HepG2 (cell line): ENCODE measurements around the gene ZDHHC16. TPM values are rescaled to one million over a fixed set of nuclear protein-coding genes. Genes with fewer than 3 reads are reported as not detected.
"Not testable (repeated sequence)": the region's sequence is repeated elsewhere in the genome, so short reads cannot be mapped to it uniquely, and the experiment has no call there.

ENCODE experiments used
- ATAC-seq: fragments of 200-7000 bp; cut with Tn5 transposase; 3 replicates; pipeline ENCODE4 v1.9.1; 2020; ENCODE audit warnings: mild to moderate bottlenecking, moderate library complexity
- BruUV-seq: library from RNA; stranded (reverse); fragments of 400-500 nt; replicated peaks from 2 replicates; lab custom pipeline; 2021; lab: Mats Ljungman, UMichigan
- CTCF ChIA-PET: fragments of 300-600 bp; formaldehyde crosslinking; extraction: SDS; loops from one replicate; lab custom pipeline; 2021; ENCODE audit warnings: low total read pairs, inconsistent platforms, low intra/inter-chr PET ratio; lab: Yijun Ruan, JAX
- POLR2A ChIA-PET: fragments of 350-600 bp; sonication (Branson Sonifier 250); formaldehyde crosslinking; loops from one replicate; lab custom pipeline; 2020; ENCODE audit warnings: antibody characterized with exemption, inconsistent platforms; lab: Yijun Ruan, JAX
- DNase-seq: peaks from one replicate; pipeline ENCODE4 v3.0.0-alpha.2; 2015; ENCODE audit warnings: low spot score
- FAIRE-seq: peaks from 3 replicates; lab custom pipeline; 2011; peaks lifted over from hg19 to GRCh38; lab: Jason Lieb, UNC
- H2AFZ ChIP-seq: one replicate; pipeline ENCODE4 v1.6.1; 2011; ENCODE audit warnings: low read length, inconsistent platforms
- H3K27ac ChIP-seq: fragments of 300-600 bp; 3 replicates; pipeline ENCODE4 v1.8.0; 2011; ENCODE audit warnings: mixed run types, mild to moderate bottlenecking, mixed read lengths, low read length, inconsistent platforms; ENCODE audit not compliant: insufficient read depth; ENCODE audit errors: extremely low read length
- H3K27me3 ChIP-seq, 2 experiments: fragments of 200-600 bp in 1 of 2; 2 replicates in 1 of 2; 3 replicates in 1 of 2; pipeline versions ENCODE4 v1.6.0 to v1.8.0; 2011; ENCODE audit warnings: low read length in 2 of 2, mild to moderate bottlenecking in 2 of 2, moderate library complexity in 2 of 2, inconsistent platforms in 1 of 2; ENCODE audit not compliant: insufficient read depth in 2 of 2, control insufficient read depth in 1 of 2
- H3K36me3 ChIP-seq, 2 experiments: fragments of 200-600 bp in 1 of 2; replicated peaks in 1 of 2; 2 replicates in 1 of 2; 3 replicates in 1 of 2; pipeline versions ENCODE4 v1.5.1 to v1.8.0; 2011; ENCODE audit warnings: low read length in 2 of 2, inconsistent platforms in 1 of 2; ENCODE audit not compliant: insufficient read depth in 2 of 2, control insufficient read depth in 1 of 2
- H3K4me1 ChIP-seq: 2 replicates; pipeline ENCODE4 v1.5.1; 2012; ENCODE audit warnings: low read length, inconsistent platforms; ENCODE audit not compliant: insufficient read depth
- H3K4me2 ChIP-seq: 2 replicates; pipeline ENCODE4 v1.6.0; 2011; ENCODE audit warnings: low read depth, low read length, inconsistent platforms
- H3K4me3 ChIP-seq, 3 experiments: fragments of 200-600 bp in 1 of 3; sonication (generic), shearing (Covaris generic) in 1 of 3; replicated peaks in 1 of 3; 2 replicates each; pipeline ENCODE4 v1.5.1; 2011 to 2016; ENCODE audit warnings: low read length in 3 of 3, inconsistent platforms in 2 of 3, low read depth in 2 of 3, mild to moderate bottlenecking in 2 of 3, control low read depth in 1 of 3, mixed read lengths in 1 of 3; ENCODE audit not compliant: insufficient read depth in 1 of 3
- H3K79me2 ChIP-seq: one replicate; pipeline ENCODE4 v1.6.1; 2011; ENCODE audit warnings: low read length, inconsistent platforms; ENCODE audit not compliant: insufficient read depth
- H3K9ac ChIP-seq: 2 replicates; pipeline ENCODE4 v1.6.0; 2011; ENCODE audit warnings: mild to moderate bottlenecking, low read depth, low read length, inconsistent platforms; ENCODE audit not compliant: insufficient read depth
- H3K9me3 ChIP-seq: 2 replicates; pipeline ENCODE4 v1.5.1; 2012; ENCODE audit warnings: mild to moderate bottlenecking, low read length
- H4K20me1 ChIP-seq: 2 replicates; pipeline ENCODE4 v1.6.0; 2011; ENCODE audit warnings: inconsistent platforms, mild to moderate bottlenecking, low read length, moderate library complexity; ENCODE audit not compliant: insufficient read depth
- BRCA1 ChIP-seq: sonication (generic); formaldehyde crosslinking; IDR thresholded peaks from 2 replicates; pipeline ENCODE4 v1.4.0; 2020; ENCODE audit warnings: missing genetic modification reagents
- YY1 ChIP-seq: IDR thresholded peaks from 2 replicates; pipeline ENCODE4 v1.6.1; 2011; ENCODE audit warnings: low read length, low read depth, moderate library complexity, mild to moderate bottlenecking; ENCODE audit not compliant: insufficient read depth, insufficient replicate concordance
- WGBS: methylation state at CpG from one replicate; pipeline ENCODE4 v1.1.6; 2017; ENCODE audit warnings: low lambda C conversion rate; 5-methylcytosine and 5-hydroxymethylcytosine counted together
- in situ Hi-C: cut with HindIII; loops from 2 replicates; pipeline ENCODE4 v1.10.0; 2017; ENCODE audit warnings: low pct_unique_long_range_greater_than_20kb; ENCODE audit not compliant: extremely low pct_ligation_motif_present
- intact Hi-C: fragments of 100-400 bp; cut with micrococcal nuclease; formaldehyde crosslinking; loops from one replicate; pipeline ENCODE4 v1.10.0; 2022; ENCODE audit not compliant: unreplicated experiment
- polyA plus RNA-seq, 8 experiments: library from polyadenylated mRNA; depleted of rRNA in 3 of 8; stranded (reverse) in 7 of 8; unstranded in 1 of 8; fragments of >200 nt; fragmentation: Illumina TruSeq in 4 of 8; extraction: Trizol in 4 of 8; gene quantifications; 2 replicates each; pipeline versions ENCODE4 v1.2.1 to v1.2.3, GENCODE V29; 2011 to 2016; ENCODE audit warnings: low read depth in 4 of 8, missing spikeins in 1 of 8, mixed read lengths in 1 of 8; ENCODE audit not compliant: insufficient read depth in 1 of 8
- total RNA-seq, 5 experiments: library from RNA; depleted of rRNA; stranded (reverse); fragments of >200 nt; fragmentation: Illumina TruSeq; extraction: Trizol; gene quantifications; 2 replicates each; pipeline ENCODE4 v1.2.3, GENCODE V29; 2016; ENCODE audit warnings: low read depth in 1 of 5
- TF ChIP-seq, protein P1 (sequence below): IDR thresholded peaks from 2 replicates; pipeline ENCODE4 v1.6.1; 2012; ENCODE audit warnings: inconsistent platforms

The ZDHHC16 gene
- total and polyA plus RNA-seq, 2 of the 13 experiments (the other 11 are each of a cell fraction or from before 2014, with no cell fraction given), result 40.8 to 41.8 TPM

DNA sequence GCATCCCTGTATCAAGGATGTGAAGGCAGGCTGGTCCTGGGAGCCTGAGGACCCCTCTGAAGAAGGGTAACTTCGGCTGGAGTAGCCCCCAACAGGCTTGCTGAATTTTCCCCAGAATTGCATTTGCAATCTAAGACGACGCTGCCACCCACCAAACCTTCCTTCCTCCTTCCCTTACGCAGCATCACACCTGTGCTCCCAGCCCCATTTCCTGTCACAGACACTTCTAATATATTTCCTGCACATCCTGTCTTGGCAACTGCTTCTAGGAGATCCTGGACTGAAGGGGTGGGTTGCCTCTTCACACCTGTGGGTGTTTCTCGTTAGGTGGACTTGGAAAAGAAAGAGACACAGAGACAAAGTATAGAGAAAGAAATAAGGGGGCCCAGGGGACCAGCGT, 29.4 kb upstream of the ZDHHC16 start:
- Histone ChIP-seq H3K4me3 (no peak overlapping the region), H2AFZ (no peak overlapping the region), H3K36me3 (no peaks in the 10 kb centered on the region), H3K9ac (no peak overlapping the region), H3K4me1 (peaks cover 79% of the 10 kb centered on the region), H3K79me2 (no peaks in the 10 kb centered on the region), H3K27me3 (no peaks in the 10 kb centered on the region), H3K9me3 (no peaks in the 10 kb centered on the region), H4K20me1 (no peaks in the 10 kb centered on the region), H3K4me2 (no peak overlapping the region)
- no peak for ATAC-seq
- no TSS peak for BruUV-seq
- FAIRE-seq, result no peak
- CTCF ChIA-PET, result no interaction called here
- DNase-seq, result no peak
- WGBS, result 91% methylated on average over 6 of the region's 6 CpGs
- POLR2A ChIA-PET, result no interaction called here
- intact Hi-C loops (no loop called here), in situ Hi-C loops (no loop called here)
- TF ChIP-seq YY1, result no peak
- no peak for TF ChIP-seq BRCA1 (CRISPR knock-in tag)
- TF ChIP-seq, protein P1, sequence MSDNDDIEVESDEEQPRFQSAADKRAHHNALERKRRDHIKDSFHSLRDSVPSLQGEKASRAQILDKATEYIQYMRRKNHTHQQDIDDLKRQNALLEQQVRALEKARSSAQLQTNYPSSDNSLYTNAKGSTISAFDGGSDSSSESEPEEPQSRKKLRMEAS, result no peak
- TF ChIP-seq, all 625 proteins: peak for 0
- no peak overlapping the region for H3K27ac ChIP-seq

DNA sequence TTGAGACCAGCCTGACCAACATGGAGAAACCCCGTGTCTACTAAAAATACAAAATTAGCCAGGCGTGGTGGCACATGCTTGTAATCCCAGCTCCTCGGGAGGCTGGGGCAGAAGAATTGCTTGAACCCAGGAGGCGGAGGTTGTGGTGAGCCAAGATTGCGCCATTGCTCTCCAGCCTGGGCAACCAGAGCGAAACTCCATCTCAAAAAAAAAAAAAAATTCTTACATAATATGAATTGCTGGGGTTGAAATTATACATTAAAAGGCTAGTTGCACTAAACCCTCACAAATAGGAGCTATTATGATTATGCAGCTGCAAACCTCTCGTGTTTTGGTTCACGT, 22.2 kb upstream of the ZDHHC16 start:
- H3K9me3 ChIP-seq, H2AFZ ChIP-seq, intact Hi-C loops, H3K27me3 ChIP-seq, BruUV-seq, H3K9ac ChIP-seq, DNase-seq, H3K27ac ChIP-seq, ATAC-seq, H3K4me2 ChIP-seq, H3K4me3 ChIP-seq, CTCF ChIA-PET, FAIRE-seq, H3K36me3 ChIP-seq, in situ Hi-C loops: not testable (repeated sequence)
- 94% methylated on average over 8 of the region's 8 CpGs for WGBS
- POLR2A ChIA-PET, result interaction anchor here (1.1 to 1.6 kb wide), 2 partner anchors 11 to 23 kb away, joined by 3 read pairs; no protein-coding TSS in a partner anchor
- peaks cover 52% of the 10 kb centered on the region for H3K4me1 ChIP-seq
- peaks cover 16% of the 10 kb centered on the region for H4K20me1 ChIP-seq
- peaks cover 28% of the 10 kb centered on the region for H3K79me2 ChIP-seq
